ENCODE measurements around the gene SUCO. TPM values are rescaled to one million over a fixed set of nuclear protein-coding genes. Genes with fewer than 3 reads are reported as not detected.
A peak's percentile ranks its signal among the peaks of the same experiment; 100 is the strongest.

Gene SUCO
- total RNA-seq, 1 experiment from 2014 or later, result 50.3 TPM

GRCh38 chr1:172599912-172600311, 67.0 kb downstream of the SUCO start:
- no peaks in the 10 kb centered on the region for H3K4me1 Mint-ChIP-seq (ENCODE audit: low read depth, unreplicated experiment)
- TF ChIP-seq CTCF (IDR thresholded peaks at IDR 0.05; ENCODE audit: insufficient read depth in 1 of 2, low read depth in 1 of 2, low read length in 1 of 2, severe bottlenecking in 1 of 2, unreplicated experiment in 1 of 2), result no peak
- H3K4me1 ChIP-seq, result peaks cover 6% of the 10 kb centered on the region; the same call in 1 of the 2 replicates
- no peaks in the 10 kb centered on the region for H3K9me3 ChIP-seq
- CTCF ChIA-PET, result no interaction called here
- no peak overlapping the region for H3K4me3 ChIP-seq (ENCODE audit: low read depth, low read length)
- no peak overlapping the region for H3K27ac Mint-ChIP-seq (ENCODE audit: unreplicated experiment)
- no peak overlapping the region for H3K4me3 Mint-ChIP-seq (ENCODE audit: unreplicated experiment)
- intact Hi-C loops (cut with micrococcal nuclease; ENCODE audit: unreplicated experiment), result no loop called here
- H3K36me3 ChIP-seq (ENCODE audit: control insufficient read depth, insufficient read depth, low read length), result no peaks in the 10 kb centered on the region; the same call in 1 of the 2 replicates
- no peaks in the 10 kb centered on the region for H3K9me3 Mint-ChIP-seq (ENCODE audit: unreplicated experiment)
- H3K36me3 Mint-ChIP-seq (ENCODE audit: insufficient read depth, unreplicated experiment), result peaks cover 40% of the 10 kb centered on the region
- no peak for DNase-seq
- H3K27me3 Mint-ChIP-seq (ENCODE audit: insufficient read depth, unreplicated experiment), result no peaks in the 10 kb centered on the region
- POLR2A ChIA-PET, result no interaction called here
- H3K27me3 ChIP-seq (replicated peaks; ENCODE audit: control insufficient read depth, insufficient read depth, low read length), result no peaks in the 10 kb centered on the region
- BruUV-seq (replicated peaks), result no TSS peak

GRCh38 chr1:172600615-172601014, 67.7 kb downstream of the SUCO start:
- no TSS peak for BruUV-seq (replicated peaks)
- peak in 1 of 2 experiments; percentile 21 for DNase-seq
- Histone ChIP-seq H3K4me1 (peaks cover 6% of the 10 kb centered on the region; the same call in 1 of the 2 replicates), H3K9me3 (no peaks in the 10 kb centered on the region), H3K4me3 (ENCODE audit: low read depth, low read length) (no peak overlapping the region), H3K36me3 (ENCODE audit: control insufficient read depth, insufficient read depth, low read length) (no peaks in the 10 kb centered on the region; the same call in 1 of the 2 replicates), H3K27me3 (replicated peaks; ENCODE audit: control insufficient read depth, insufficient read depth, low read length) (no peaks in the 10 kb centered on the region)
- CTCF ChIA-PET, result no interaction called here
- no peak for TF ChIP-seq CTCF (IDR thresholded peaks at IDR 0.05; ENCODE audit: insufficient read depth in 1 of 2, low read depth in 1 of 2, low read length in 1 of 2, severe bottlenecking in 1 of 2, unreplicated experiment in 1 of 2)
- Mint-ChIP-seq H3K9me3 (ENCODE audit: unreplicated experiment) (no peaks in the 10 kb centered on the region), H3K36me3 (ENCODE audit: insufficient read depth, unreplicated experiment) (peaks cover 36% of the 10 kb centered on the region), H3K27me3 (ENCODE audit: insufficient read depth, unreplicated experiment) (no peaks in the 10 kb centered on the region), H3K27ac (ENCODE audit: unreplicated experiment) (no peak overlapping the region), H3K4me3 (ENCODE audit: unreplicated experiment) (no peak overlapping the region), H3K4me1 (ENCODE audit: low read depth, unreplicated experiment) (no peaks in the 10 kb centered on the region)
- POLR2A ChIA-PET, result no interaction called here
- intact Hi-C loops (cut with micrococcal nuclease; ENCODE audit: unreplicated experiment), result no loop called here

- no peaks in the 10 kb centered on the region for H3K9me3 Mint-ChIP-seq (ENCODE audit: unreplicated experiment)
- H3K4me3 ChIP-seq (ENCODE audit: low read depth, low read length), result no peak overlapping the region
- CTCF ChIA-PET, result no interaction called here
- no peak overlapping the region for H3K4me3 Mint-ChIP-seq (ENCODE audit: unreplicated experiment)
- DNase-seq, result no peak
- TF ChIP-seq CTCF (IDR thresholded peaks at IDR 0.05; ENCODE audit: insufficient read depth in 1 of 2, low read depth in 1 of 2, low read length in 1 of 2, severe bottlenecking in 1 of 2, unreplicated experiment in 1 of 2), result no peak
- H3K9me3 ChIP-seq, result no peaks in the 10 kb centered on the region
- POLR2A ChIA-PET, result no interaction called here
- no TSS peak for BruUV-seq (replicated peaks)
- peaks cover 6% of the 10 kb centered on the region; the same call in 1 of the 2 replicates for H3K4me1 ChIP-seq
- H3K27ac Mint-ChIP-seq (ENCODE audit: unreplicated experiment), result no peak overlapping the region
- intact Hi-C loops (cut with micrococcal nuclease; ENCODE audit: unreplicated experiment), result no loop called here
- H3K36me3 ChIP-seq (ENCODE audit: control insufficient read depth, insufficient read depth, low read length), result no peaks in the 10 kb centered on the region; the same call in 1 of the 2 replicates
- peaks cover 30% of the 10 kb centered on the region for H3K36me3 Mint-ChIP-seq (ENCODE audit: insufficient read depth, unreplicated experiment)
- no peaks in the 10 kb centered on the region for H3K27me3 ChIP-seq (replicated peaks; ENCODE audit: control insufficient read depth, insufficient read depth, low read length)
- no peaks in the 10 kb centered on the region for H3K4me1 Mint-ChIP-seq (ENCODE audit: low read depth, unreplicated experiment)
- H3K27me3 Mint-ChIP-seq (ENCODE audit: insufficient read depth, unreplicated experiment), result no peaks in the 10 kb centered on the region
Measured at GRCh38 chr1:172601046-172601630, 68.2 kb downstream of the SUCO start.
